SH-SY5Y (cell line): Measurements from ENCODE around the gene NEK7.

Experiments used
- GATA2 ChIP-seq: IDR thresholded peaks from 2 replicates; pipeline ENCODE4 v1.6.1; 2011; ENCODE audit warnings: mild to moderate bottlenecking, low read depth, low read length
- GATA3 ChIP-seq: IDR thresholded peaks from 2 replicates; pipeline ENCODE4 v1.6.1; 2011; ENCODE audit warnings: low read depth, mild to moderate bottlenecking, low read length, moderate library complexity

- no peak for TF ChIP-seq GATA3
- TF ChIP-seq GATA2, result no peak
These were observed 11.4 kb downstream of the NEK7 start for GRCh38 chr1:198168227-198168626.
